Neuronal stem cell (in vitro differentiated cells): ENCODE measurements around the gene SVOPL.

ENCODE experiments used
- DNase-seq: peaks from one replicate; pipeline ENCODE4 v3.0.0-alpha.2; 2013; ENCODE audit warnings: low spot score
- H2AFZ ChIP-seq: one replicate; pipeline ENCODE4 v1.6.1; 2013; ENCODE audit warnings: mild to moderate bottlenecking, low read length, inconsistent platforms
- H2AK5ac ChIP-seq: 2 replicates; pipeline ENCODE4 v1.6.1; 2013; ENCODE audit warnings: low read depth, mild to moderate bottlenecking, inconsistent platforms, low read length, moderate library complexity, mixed read lengths
- H2BK120ac ChIP-seq: 2 replicates; pipeline ENCODE4 v1.6.1; 2013; ENCODE audit warnings: low read depth, mild to moderate bottlenecking, inconsistent platforms, low read length, moderate library complexity, mixed read lengths
- H2BK12ac ChIP-seq: one replicate; pipeline ENCODE4 v1.6.1; 2013; ENCODE audit warnings: low read length, inconsistent platforms
- H2BK15ac ChIP-seq: 2 replicates; pipeline ENCODE4 v1.6.1; 2013; ENCODE audit warnings: mild to moderate bottlenecking, low read length, inconsistent platforms, mixed read lengths
- H2BK5ac ChIP-seq: one replicate; pipeline ENCODE4 v1.6.1; 2013; ENCODE audit warnings: inconsistent platforms, mild to moderate bottlenecking, low read length, moderate library complexity
- H3K14ac ChIP-seq: one replicate; pipeline ENCODE4 v1.6.1; 2013; ENCODE audit warnings: low read length, inconsistent platforms
- H3K18ac ChIP-seq: 2 replicates; pipeline ENCODE4 v1.6.1; 2013; ENCODE audit warnings: low read length, inconsistent platforms
- H3K23ac ChIP-seq: 2 replicates; pipeline ENCODE4 v1.6.1; 2013; ENCODE audit warnings: low read depth, mild to moderate bottlenecking, mixed read lengths, low read length, inconsistent platforms; ENCODE audit not compliant: poor library complexity
- H3K27ac ChIP-seq: replicated peaks from 3 replicates; pipeline ENCODE4 v1.5.1; 2013; ENCODE audit warnings: low read length, inconsistent platforms
- H3K27me3 ChIP-seq, 3 experiments: 2 replicates each; pipeline ENCODE4 v1.6.1; 2013; ENCODE audit warnings: low read length in 3 of 3, mild to moderate bottlenecking in 2 of 3, inconsistent platforms in 1 of 3, low read depth in 1 of 3, mixed read lengths in 1 of 3, moderate library complexity in 1 of 3; ENCODE audit not compliant: control insufficient read depth in 3 of 3, insufficient read depth in 3 of 3
- H3K36me3 ChIP-seq, 2 donors: replicated peaks in 1 of 2; 2 replicates each; pipeline ENCODE4 v1.6.1; 2013; ENCODE audit warnings: low read length in 2 of 2; ENCODE audit not compliant: control insufficient read depth in 2 of 2, insufficient read depth in 2 of 2
- H3K4ac ChIP-seq: 2 replicates; pipeline ENCODE4 v1.6.1; 2013; ENCODE audit warnings: inconsistent platforms, mild to moderate bottlenecking, low read length, moderate library complexity
- H3K4me1 ChIP-seq, 2 donors: 1 replicate in 1 of 2; 2 replicates in 1 of 2; pipeline ENCODE4 v1.6.1; 2013; ENCODE audit warnings: low read length in 2 of 2, low read depth in 1 of 2; ENCODE audit not compliant: control insufficient read depth in 2 of 2, insufficient read depth in 1 of 2
- H3K4me2 ChIP-seq: one replicate; pipeline ENCODE4 v1.6.1; 2013; ENCODE audit warnings: mild to moderate bottlenecking, low read length, inconsistent platforms; ENCODE audit not compliant: insufficient read depth, poor library complexity, severe bottlenecking
- H3K4me3 ChIP-seq, 2 donors: 2 replicates each; pipeline ENCODE4 v1.5.1; 2013; ENCODE audit warnings: low read length in 2 of 2, mild to moderate bottlenecking in 2 of 2, inconsistent platforms in 1 of 2, moderate library complexity in 1 of 2
- H3K79me1 ChIP-seq: one replicate; pipeline ENCODE4 v1.6.1; 2013; ENCODE audit warnings: low read depth, mild to moderate bottlenecking, inconsistent platforms, low read length, moderate library complexity
- H3K9ac ChIP-seq: one replicate; pipeline ENCODE4 v1.6.1; 2013; ENCODE audit warnings: mild to moderate bottlenecking, low read depth, low read length, inconsistent platforms; ENCODE audit not compliant: poor library complexity
- H3K9me3 ChIP-seq, 2 donors: replicated peaks in 1 of 2; 2 replicates each; pipeline versions ENCODE3 to v1.6.1; 2013; ENCODE audit warnings: low read length in 2 of 2, mild to moderate bottlenecking in 2 of 2, inconsistent platforms in 1 of 2, low read depth in 1 of 2, mixed read lengths in 1 of 2, moderate library complexity in 1 of 2; ENCODE audit not compliant: control insufficient read depth in 2 of 2, insufficient read depth in 1 of 2
- H4K8ac ChIP-seq: one replicate; pipeline ENCODE4 v1.6.1; 2013; ENCODE audit warnings: low read depth, mild to moderate bottlenecking, inconsistent platforms, low read length, moderate library complexity
- H4K91ac ChIP-seq: one replicate; pipeline ENCODE4 v1.6.1; 2013; ENCODE audit warnings: low read length, low read depth, mild to moderate bottlenecking, inconsistent platforms; ENCODE audit not compliant: poor library complexity
- WGBS, 2 donors: extraction: QIAGEN DNeasy Blood & Tissue Kit; methylation state at CpG; one replicate each; pipeline ENCODE4 v1.1.7; 2013; ENCODE audit warnings: missing lambda C conversion rate in 2 of 2, mixed read lengths in 1 of 2; ENCODE audit not compliant: insufficient read length in 2 of 2, insufficient replicate concordance in 1 of 2; ENCODE audit errors: extremely low coverage in 2 of 2; 5-methylcytosine and 5-hydroxymethylcytosine counted together

Gene SVOPL

GRCh38 chr7:138716889-138717288 lies 15.7 kb upstream of the SVOPL start:
- no CpG with 5 or more reads among the region's 7 CpGs for WGBS, 2 donors
- H3K9me3 ChIP-seq = no peaks in the 10 kb centered on the region

GRCh38 chr7:138713191-138713590 lies 12.0 kb upstream of the SVOPL start:
- H2AK5ac ChIP-seq = no peak overlapping the region
- no peak overlapping the region for H2BK12ac ChIP-seq
- H2BK15ac ChIP-seq = no peak overlapping the region
- no peak for DNase-seq
- H2AFZ ChIP-seq = no peak overlapping the region
- WGBS, 2 donors = no CpG with 5 or more reads among the region's 7 CpGs
- H3K4ac ChIP-seq = no peak overlapping the region
- H3K4me2 ChIP-seq = no peak overlapping the region
- no peaks in the 10 kb centered on the region for H3K79me1 ChIP-seq
- no peak overlapping the region for H3K14ac ChIP-seq
- H3K9me3 ChIP-seq = no peaks in the 10 kb centered on the region
- H3K4me3 ChIP-seq = no peak overlapping the region
- no peak overlapping the region for H2BK120ac ChIP-seq
- H3K9ac ChIP-seq = no peak overlapping the region
- H3K18ac ChIP-seq = no peak overlapping the region
- no peak overlapping the region for H4K8ac ChIP-seq
- H4K91ac ChIP-seq = no peak overlapping the region
- no peak overlapping the region for H3K23ac ChIP-seq
- H3K27me3 ChIP-seq = peaks cover 0 to 3% (median 0%) of the 10 kb centered on the region in 3 experiments
- H3K4me1 ChIP-seq = peaks cover 0 to 2% of the 10 kb centered on the region in 2 donors
- H2BK5ac ChIP-seq = no peak overlapping the region
- H3K36me3 ChIP-seq = peaks cover 0 to 2% of the 10 kb centered on the region in 2 donors
- no peak overlapping the region for H3K27ac ChIP-seq

More at GRCh38 chr7:138716889-138717288, 15.7 kb upstream of the SVOPL start:
- H2BK12ac ChIP-seq = no peak overlapping the region
- no peak overlapping the region for H2AK5ac ChIP-seq
- H3K27me3 ChIP-seq = no peaks in the 10 kb centered on the region
- H3K14ac ChIP-seq = no peak overlapping the region
- no peaks in the 10 kb centered on the region for H3K36me3 ChIP-seq
- no peak overlapping the region for H2BK15ac ChIP-seq
- no peak for DNase-seq
- H3K4ac ChIP-seq = no peak overlapping the region
- peak overlapping the region; percentile 50 for H3K18ac ChIP-seq
- no peak overlapping the region for H2BK120ac ChIP-seq
- H4K8ac ChIP-seq = no peak overlapping the region
- H4K91ac ChIP-seq = no peak overlapping the region
- H2BK5ac ChIP-seq = no peak overlapping the region
- no peaks in the 10 kb centered on the region for H3K4me1 ChIP-seq
- H3K23ac ChIP-seq = no peak overlapping the region
- no peak overlapping the region for H3K9ac ChIP-seq
- no peak overlapping the region for H3K27ac ChIP-seq
- no peak overlapping the region for H3K4me3 ChIP-seq
- no peaks in the 10 kb centered on the region for H3K79me1 ChIP-seq
- no peak overlapping the region for H3K4me2 ChIP-seq
- H2AFZ ChIP-seq = no peak overlapping the region

GRCh38 chr7:138712652-138713051 lies 11.5 kb upstream of the SVOPL start:
- Histone ChIP-seq H3K4me3 (no peak overlapping the region), H3K4ac (no peak overlapping the region), H3K14ac (no peak overlapping the region), H3K9ac (no peak overlapping the region), H3K23ac (no peak overlapping the region), H2BK12ac (no peak overlapping the region), H3K9me3 (no peaks in the 10 kb centered on the region), H3K36me3 (peaks cover 0 to 2% of the 10 kb centered on the region in 2 donors), H4K91ac (no peak overlapping the region), H2BK5ac (no peak overlapping the region), H2BK120ac (no peak overlapping the region), H3K27ac (no peak overlapping the region), H3K79me1 (no peaks in the 10 kb centered on the region), H2BK15ac (no peak overlapping the region), H3K18ac (no peak overlapping the region), H4K8ac (no peak overlapping the region), H3K27me3 (peaks cover 0 to 3% (median 0%) of the 10 kb centered on the region in 3 experiments), H3K4me1 (peaks cover 0 to 2% of the 10 kb centered on the region in 2 donors), H2AFZ (no peak overlapping the region), H2AK5ac (no peak overlapping the region), H3K4me2 (no peak overlapping the region)
- WGBS, 2 donors = no CpG with 5 or more reads among the region's 9 CpGs
- DNase-seq = no peak

GRCh38 chr7:138710536-138711385 lies 9.6 kb upstream of the SVOPL start:
- WGBS, 2 donors = no CpG with 5 or more reads among the region's 15 CpGs

More at GRCh38 chr7:138710536-138711385, 9.6 kb upstream of the SVOPL start:
- Histone ChIP-seq H3K23ac (no peak overlapping the region), H2AFZ (no peak overlapping the region), H3K36me3 (peaks cover 0 to 2% of the 10 kb centered on the region in 2 donors), H3K18ac (peak overlapping the region; percentile 6), H2BK15ac (no peak overlapping the region), H2BK120ac (no peak overlapping the region), H3K4ac (no peak overlapping the region), H4K8ac (no peak overlapping the region), H3K4me3 (no peak overlapping the region), H3K27ac (no peak overlapping the region), H3K79me1 (no peaks in the 10 kb centered on the region), H3K27me3 (peaks cover 0 to 3% (median 0%) of the 10 kb centered on the region in 3 experiments), H2BK12ac (no peak overlapping the region), H2AK5ac (no peak overlapping the region), H2BK5ac (no peak overlapping the region), H3K4me2 (no peak overlapping the region), H3K4me1 (peaks cover 0 to 2% of the 10 kb centered on the region in 2 donors), H3K9ac (no peak overlapping the region), H3K9me3 (no peaks in the 10 kb centered on the region), H3K14ac (no peak overlapping the region), H4K91ac (no peak overlapping the region)
- no peak for DNase-seq
